NCI-H446 (cell line): ENCODE data around the gene BANP.
"Not testable (repeated sequence)": the region's sequence is repeated elsewhere in the genome, so short reads cannot be mapped to it uniquely, and the experiment has no call there.

Experiments
- DNase-seq, 2 experiments: peaks; one replicate each; lab custom pipeline; 2025; lab: John Stamatoyannopoulos, UW

BANP gene, protein sequence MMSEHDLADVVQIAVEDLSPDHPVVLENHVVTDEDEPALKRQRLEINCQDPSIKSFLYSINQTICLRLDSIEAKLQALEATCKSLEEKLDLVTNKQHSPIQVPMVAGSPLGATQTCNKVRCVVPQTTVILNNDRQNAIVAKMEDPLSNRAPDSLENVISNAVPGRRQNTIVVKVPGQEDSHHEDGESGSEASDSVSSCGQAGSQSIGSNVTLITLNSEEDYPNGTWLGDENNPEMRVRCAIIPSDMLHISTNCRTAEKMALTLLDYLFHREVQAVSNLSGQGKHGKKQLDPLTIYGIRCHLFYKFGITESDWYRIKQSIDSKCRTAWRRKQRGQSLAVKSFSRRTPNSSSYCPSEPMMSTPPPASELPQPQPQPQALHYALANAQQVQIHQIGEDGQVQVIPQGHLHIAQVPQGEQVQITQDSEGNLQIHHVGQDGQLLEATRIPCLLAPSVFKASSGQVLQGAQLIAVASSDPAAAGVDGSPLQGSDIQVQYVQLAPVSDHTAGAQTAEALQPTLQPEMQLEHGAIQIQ

DNA sequence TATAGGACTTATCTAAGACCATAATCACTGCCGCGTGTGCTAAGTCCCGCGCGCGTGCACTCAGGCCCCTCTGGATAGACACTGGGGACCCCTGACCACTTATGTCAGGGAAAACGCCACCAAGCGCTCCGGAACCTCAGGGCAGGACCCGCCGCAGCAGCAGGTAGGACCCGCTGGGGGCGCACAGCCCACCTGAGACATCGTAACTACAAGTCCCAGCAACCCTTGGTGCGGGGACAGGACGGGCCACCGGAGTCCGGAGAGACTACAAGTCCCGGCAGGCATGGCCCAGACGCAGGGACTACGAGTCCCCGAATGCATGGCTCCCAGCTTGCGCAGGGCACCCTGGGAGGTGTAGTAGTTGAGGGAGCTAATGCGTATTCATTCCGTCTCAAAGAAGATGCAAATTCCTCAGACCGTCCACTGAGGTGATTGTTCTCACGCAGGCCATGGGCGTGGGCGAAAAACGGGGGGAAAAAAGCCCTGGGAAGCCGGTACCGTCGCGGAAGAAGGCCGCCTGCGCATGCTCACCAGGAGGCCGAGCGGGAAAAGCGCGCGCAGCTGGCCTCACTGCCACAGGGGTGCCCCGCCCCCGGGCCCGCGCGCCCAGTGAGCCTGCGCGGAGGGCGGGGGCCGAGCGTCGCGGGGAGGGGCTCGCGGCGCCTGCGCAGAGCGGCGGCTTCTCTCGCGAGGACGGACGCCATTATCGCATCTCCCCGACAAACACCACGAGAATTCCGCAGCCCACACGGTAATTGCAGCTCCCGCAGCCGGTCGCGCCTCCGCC is at the start of gene BANP:
BANP (plus strand) TSS at position 670 of the 787 bp plus-strand sequence. CDS start 23,682 bp downstream, outside the sequence.
- peak; percentile 93 to 94 for DNase-seq

DNA sequence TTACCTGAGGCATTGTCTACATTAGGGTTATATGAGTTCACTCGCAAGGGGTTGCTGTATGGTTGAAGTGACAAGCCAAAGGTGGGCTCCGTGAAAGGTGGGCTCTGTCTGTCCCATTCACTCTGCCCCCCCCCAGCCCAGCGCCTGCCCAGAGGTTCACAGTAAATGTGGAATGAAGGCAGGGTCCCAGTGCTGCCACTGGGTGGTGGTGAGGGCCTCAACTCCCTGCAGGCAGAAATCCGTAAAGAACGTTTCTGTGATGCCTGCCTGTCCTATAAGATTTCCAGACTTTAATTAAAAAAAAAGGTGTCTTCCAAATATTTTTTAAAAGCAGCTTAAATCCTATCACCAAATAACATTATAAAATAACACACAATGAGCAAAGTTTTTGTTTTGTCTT is 46.3 kb upstream of the BANP start:
- not testable (repeated sequence) for DNase-seq

DNA sequence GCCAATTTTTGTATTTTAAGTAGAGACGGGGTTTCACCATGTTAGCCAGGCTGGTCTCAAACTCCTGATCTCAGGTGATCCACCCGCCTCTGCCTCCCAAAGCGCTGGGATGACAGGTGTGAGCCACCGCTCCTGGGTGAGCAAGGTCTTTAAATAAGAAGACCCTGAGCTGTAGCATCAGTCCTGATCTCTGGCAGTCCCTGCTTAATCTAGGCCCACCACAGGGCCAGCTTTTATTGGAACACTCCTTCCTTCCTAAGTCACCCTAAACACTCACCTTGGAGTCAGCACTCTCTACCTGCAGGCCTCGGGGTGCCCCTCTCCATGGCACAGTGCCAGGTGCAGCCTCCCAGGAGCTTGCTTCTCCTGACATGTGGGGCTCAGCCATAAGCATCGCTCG is 45.7 kb upstream of the BANP start:
- DNase-seq: not testable (repeated sequence)

DNA sequence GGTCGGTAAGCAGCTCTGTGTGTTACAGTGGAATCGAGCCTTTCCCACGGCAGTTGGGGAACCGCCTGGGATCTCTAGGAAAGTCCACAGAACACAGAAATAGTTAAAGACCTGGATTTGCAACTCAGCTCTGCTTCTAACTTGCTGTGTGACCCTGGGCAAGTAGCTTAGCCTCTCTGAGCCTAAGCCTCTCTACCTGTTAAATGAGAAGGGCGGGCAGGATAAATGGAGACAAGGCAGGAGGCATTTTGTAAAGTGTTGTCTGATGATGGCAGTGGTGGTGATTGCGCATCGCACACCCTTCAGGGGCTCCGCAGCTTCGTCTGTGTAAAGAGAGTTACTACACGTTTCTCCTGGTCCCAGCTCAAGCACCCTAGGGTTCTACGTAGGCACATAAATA is 43.1 kb upstream of the BANP start:
- DNase-seq: not testable (repeated sequence)

DNA sequence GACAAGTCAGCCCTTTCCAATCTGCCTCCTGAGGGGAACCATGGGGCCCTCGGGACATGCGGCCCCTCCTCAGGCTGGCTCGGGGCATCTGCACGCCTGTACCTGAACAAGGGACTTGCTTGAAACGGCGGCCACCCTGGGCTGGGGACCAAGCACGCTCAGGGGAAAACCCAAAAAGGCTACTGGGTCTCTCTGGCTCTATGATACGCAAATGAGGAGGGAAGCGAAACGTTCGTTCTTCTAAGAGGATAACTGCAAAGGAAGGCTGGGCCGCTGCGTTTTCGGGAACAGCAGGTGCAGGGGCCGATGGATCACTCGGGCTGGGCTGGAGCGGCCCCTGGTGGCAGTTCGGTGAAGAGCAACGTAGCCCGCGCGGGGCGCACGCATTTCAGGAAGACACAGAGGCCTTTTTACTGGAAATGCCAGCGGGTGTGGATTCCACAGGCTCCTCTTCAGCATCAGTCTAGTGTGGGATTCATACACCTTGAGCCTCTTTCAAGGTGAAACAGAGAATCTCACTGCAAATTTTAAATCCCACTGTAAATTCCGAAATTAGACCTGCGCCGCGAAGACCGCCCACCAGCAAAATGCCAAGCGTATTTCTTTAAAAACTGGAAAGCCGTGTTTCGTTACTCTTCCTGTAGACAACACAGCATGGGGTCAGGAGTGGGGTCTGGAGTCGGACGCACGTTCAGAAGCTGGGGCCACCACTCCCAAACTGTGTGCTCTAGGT is 41.9 kb upstream of the BANP start:
- DNase-seq: peak in 1 of 2 experiments; percentile 19

DNA sequence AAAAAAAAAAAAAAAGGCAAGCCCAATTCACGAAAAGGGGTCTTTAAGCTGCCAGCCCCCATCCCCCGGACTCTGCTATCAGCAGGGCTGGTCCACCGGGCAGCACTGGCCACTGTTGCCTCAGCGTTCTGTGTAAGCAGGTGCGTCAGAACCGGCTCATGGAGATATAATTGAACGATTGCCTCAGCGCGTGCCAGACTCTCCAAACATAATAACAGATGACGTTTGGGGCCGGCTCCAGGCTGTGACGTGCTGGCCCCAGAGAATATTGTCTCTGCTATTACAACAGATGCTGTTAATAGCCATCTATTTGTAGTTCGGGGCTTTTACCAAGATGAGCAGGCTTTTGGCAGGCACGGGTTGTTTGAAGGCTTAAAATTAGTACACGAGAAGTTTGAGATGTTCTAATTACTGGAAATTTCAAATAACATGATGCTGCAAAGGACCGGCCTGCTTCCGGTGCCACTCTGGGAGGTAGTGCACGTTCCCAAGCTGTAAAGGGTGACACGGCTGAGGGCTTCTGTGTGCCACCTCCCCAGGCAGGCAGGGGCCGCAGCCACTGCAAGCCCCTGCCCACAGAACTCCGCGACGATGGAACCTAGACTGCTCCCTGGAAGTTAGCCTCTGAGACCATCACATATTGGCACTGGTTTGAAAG is 40.0 kb upstream of the BANP start:
- peak; percentile 40 to 61 for DNase-seq

DNA sequence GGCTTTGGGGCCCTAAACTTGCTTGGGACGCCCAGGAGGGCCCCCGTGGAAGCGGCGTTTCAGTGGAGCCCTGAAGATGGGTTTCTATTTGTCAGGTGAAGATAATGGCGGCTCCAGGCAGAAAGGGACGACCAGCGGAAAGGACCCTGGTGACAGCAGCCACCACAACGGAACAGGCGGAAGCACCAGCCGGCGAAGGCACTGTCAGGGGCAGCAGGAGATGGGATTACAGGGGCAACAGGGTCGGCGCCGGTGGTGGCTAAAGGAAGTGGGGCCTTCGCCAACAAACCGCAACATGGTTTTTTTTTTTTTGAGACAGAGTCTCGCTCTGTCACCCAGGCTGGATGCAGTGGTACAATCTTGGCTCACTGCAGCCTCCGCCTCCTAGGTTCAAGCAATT is 38.5 kb upstream of the BANP start:
- not testable (repeated sequence) for DNase-seq

DNA sequence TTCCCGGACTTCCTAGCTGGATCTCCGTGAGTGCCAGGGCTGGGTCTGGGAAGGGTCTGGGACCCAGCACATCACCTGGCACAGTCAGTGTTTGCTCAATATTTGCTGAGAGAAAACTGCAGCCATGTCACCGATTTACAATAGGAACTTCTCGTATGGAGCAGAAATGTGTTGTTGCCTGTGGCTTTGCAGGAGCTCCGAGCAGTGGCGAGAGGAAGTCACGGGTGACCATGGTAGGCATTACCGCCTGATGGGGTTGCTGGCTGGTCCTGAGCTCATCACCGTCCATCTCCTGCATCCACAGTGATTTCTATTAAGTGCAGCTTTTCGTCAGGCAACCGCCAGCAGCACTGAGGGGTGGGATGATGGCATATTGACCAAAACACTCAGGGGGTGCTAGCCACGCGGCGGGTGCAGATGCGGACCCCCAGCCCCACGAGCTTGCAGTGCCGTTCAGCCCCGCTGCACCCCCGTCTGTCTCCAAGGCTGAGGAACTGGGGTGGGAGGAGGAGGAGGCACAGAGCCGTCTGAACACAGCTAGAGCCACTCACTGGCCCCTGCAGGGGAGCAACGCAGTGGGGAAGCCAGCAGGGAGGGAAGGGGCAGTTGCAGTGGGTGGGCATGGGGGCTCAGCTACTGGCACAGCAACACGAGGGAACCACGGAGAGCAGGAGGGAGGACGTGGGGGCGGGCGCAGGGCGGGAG is 37.1 kb upstream of the BANP start:
- DNase-seq: not testable (repeated sequence)

DNA sequence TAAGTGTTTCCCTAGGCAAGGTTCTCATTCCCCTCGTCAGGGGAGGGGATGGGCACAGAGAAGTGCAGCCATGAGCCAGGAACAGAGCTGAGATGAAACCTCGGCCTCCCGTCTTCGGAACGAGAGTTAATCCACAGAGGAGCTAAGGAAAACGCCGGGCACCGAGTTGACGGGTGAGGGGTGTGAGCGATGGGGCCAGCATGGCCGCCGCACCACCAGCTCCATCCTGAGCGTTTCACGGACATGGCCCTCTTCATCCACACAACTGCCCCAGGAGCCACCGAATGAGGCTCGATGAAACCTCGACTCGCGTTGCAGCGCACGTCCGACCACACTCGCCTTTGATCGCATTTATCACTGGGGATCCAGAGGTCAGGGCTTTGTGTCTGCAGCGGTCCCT is 36.4 kb upstream of the BANP start:
- no peak for DNase-seq

DNA sequence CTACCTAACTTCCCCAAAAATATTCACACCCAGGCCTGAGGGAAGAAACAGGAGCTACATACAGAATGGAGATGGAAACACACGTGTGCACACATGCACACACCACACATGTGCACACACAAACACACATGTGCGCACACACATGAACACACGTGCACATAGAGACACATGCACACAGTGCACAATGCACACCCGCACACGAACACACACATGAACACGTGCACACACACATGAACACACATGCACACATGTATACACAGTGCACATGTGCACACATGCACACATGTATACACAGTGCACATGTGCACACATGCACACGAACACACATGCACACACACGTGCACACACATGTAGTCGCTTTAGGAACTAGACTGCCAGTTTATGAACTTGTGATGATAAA is 33.7 kb upstream of the BANP start:
- no peak for DNase-seq

DNA sequence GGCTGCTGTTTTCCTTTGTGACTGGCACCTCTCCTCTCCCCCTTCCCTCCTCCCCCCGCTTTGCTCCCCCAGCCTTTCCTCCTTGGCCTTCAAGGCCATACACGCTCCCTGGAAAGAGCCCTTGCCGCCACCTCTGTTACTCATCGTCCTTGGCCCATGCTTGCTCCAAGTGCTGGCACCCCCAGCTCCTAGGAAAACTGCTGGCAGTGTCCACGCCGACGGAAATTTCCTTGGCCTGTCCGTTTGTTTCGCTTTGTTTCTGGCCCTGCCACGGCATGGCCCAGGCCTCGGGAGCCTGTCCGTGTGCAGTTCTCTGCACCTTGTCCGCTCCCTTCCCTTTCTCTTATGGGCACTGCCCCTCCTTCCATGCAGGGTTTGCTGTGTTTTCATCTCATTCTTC is 32.9 kb upstream of the BANP start:
- DNase-seq: no peak

DNA sequence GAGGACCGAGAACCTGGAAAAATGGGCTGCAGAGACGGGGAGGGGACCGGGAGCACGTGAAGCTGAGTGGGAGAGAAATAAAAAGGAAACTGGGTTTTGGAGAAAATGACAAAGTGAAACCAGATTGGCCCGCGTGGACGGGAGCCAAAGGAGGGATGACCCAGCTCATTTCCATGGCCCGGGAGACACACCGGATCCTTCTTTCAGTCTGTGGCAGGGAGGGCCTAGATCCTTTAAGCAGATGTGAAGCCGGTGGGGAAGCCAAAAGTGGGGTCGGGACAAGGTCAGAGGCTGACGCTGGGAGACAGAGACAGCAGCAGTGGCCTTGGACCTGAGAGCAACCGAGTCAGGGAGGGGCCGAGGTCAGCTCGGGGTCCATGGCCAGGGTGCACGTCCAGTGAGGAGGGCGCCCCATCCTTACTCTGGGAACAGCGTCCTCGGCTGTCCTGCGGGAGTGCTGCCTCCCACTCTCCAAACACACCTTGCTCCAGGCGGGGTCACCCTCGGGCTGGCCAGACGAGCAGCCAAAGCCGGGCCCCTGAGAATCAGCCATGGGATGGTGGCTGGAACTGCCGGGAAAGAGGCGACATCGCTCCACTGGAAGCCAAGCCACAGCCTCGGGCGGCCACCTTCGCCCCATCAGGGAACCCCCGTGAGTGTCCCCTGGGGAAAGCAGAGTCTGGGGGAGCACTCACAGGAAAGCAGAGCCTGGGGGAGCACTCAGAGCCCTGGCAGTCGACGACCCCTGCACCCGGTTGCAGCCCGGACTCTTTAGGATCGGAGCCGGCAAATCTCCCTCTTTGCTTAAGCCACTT is 32.2 kb upstream of the BANP start:
- no peak for DNase-seq

DNA sequence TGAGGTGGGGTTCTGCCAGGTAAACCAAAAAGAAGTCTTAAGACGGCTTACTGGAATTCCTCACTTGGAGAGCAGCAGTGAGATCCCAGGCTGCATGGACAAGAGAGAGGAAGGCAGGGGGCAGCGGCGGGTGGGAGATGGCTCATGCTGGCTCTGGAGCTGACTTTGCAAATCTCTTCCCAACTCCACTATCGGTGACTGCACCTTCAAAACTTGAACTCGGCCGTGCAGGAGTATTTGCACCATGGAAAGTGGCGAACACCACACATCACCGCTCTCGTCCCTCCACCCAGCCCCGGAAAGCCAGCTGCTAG is 31.6 kb upstream of the BANP start:
- DNase-seq: no peak

DNA sequence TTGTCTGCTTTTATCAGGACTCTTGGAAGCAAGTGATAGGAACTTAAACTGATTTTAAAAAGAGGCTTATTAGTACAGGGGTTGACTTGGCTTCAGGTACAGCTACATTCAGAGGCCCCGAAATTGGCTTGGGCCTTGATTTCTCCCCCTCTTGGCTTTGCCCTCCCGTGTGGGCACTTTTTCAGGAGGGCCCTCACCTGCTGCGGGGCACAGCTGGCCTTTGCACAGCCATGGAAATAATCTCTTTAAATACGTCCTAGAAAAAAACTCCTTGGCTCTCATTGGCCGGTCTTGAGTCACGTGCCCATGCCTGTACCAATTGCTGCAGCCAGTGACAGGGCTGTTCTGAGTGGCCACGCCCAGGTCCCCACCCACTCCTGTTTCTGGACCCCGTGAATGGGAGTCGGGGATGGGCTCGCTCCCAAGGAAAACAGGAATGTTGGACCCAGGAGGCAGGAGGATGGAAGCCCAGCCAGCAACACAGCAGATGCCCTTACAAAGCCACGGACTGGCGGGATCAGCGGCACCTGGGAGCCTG is 29.9 kb upstream of the BANP start:
- peak in 1 of 2 experiments; percentile 64 for DNase-seq

DNA sequence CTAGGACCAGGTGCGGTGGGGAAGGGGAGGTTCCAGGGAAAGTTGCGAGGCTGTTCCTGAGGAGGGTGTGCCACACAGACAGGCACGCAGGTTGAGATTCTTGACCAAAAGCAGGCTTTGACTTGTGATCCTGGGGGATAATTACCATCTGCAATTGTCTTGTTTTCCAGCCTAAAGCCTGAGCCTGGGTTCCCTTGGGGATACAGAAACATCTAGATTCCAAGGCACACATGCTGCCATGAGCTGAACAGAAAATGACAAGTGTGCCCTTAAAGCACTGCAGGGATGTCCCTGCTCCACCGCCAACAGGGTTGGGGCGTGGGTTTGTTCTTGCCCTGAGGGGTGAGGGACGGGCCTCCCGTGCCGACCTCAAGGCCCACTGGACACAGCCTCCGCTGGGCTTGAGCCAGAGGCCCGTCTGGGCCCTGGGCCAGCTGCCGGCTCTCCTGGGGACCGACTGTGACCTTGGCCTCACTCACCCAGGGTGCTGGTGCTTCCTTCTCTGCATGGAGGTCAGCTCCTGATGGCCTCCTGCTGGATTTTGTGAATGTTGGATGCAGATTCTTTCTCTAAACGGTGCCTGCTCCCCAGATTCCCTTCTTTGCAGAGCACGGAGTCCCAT is 28.9 kb upstream of the BANP start:
- DNase-seq: no peak

DNA sequence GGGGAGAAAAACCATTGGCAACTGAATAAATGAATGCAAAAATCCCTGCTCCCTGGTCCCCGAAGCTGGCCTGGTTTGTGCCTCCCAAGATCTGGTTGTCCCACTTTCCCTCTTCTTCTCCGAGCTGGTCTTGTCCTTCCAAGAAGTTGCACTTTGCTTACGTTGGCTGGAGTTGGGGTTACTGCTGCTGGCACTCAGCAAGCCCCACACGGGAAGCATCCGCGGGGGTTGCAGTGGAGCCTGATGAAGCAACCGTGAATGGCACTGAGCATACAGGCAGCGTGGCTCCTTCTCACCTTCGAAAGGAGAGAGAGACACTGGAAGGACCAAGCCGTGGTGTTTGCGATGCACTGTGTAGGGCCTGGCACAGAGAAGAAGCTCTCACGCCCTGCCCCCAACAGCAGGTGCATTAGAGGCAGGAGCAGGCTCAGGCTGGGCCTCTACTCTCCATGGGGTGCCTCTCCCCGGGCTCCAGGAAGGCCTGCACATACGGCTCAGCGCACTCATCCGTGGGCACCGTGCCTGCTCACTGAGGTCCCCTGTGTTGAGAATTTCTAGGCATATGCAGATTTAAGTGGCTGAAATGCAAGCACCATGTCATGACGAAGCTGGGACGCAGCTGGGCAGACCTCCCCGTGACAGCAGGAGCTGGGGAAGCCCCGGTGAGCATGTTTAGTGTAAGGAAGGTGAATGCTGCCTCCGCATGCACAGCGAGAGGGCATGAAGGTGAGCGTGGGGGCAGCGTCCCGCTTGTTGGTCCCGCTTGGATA is 27.0 kb upstream of the BANP start:
- peak in 1 of 2 experiments; percentile 37 for DNase-seq

DNA sequence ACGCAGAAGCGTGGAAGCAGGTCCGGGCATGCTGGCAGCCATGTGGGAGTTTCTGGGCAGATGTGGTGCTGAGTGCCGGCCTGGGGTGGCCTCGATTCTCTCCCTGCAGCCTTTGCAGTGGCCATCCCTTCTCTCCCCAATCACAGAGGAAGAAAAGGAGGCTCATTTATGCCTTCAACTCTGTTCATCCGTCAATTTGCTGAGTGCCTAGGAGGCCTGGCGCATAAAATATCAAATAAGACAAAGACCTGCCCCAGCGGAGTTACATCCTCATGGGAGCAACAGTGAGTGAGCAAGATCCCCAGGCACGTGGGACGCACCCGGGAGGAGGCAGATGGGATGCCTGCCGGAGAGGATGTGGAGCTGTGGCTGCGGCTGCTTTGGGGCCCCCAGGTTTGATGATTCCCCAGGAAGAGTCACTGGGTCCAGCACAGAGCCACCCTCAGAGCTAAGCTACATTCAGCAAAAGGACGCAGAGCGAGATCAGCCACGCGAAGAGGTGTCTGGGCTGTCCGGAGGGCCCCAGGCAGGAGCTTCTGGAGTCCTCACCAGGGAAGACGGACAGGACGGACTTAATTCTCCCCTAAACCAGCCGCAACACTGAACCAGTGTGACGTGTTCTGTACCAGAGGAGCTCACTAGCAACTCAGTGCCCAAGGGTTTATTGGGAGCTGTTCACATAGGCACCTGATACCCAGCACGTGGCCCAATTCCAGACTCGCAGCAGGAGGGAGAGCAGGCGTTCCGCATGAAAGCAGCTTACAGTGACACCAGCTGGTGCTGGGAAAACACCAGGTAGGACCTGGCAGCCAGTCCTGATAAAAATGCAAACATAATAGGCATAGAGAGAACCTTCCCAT is 26.2 kb upstream of the BANP start:
- peak in 1 of 2 experiments; percentile 25 for DNase-seq
